ENCODE data around the gene PRKACG. TPM values are rescaled to one million over a fixed set of nuclear protein-coding genes. Genes with fewer than 3 reads are reported as not detected.

PRKACG gene
- total RNA-seq, 1 donor, result not detected

DNA sequence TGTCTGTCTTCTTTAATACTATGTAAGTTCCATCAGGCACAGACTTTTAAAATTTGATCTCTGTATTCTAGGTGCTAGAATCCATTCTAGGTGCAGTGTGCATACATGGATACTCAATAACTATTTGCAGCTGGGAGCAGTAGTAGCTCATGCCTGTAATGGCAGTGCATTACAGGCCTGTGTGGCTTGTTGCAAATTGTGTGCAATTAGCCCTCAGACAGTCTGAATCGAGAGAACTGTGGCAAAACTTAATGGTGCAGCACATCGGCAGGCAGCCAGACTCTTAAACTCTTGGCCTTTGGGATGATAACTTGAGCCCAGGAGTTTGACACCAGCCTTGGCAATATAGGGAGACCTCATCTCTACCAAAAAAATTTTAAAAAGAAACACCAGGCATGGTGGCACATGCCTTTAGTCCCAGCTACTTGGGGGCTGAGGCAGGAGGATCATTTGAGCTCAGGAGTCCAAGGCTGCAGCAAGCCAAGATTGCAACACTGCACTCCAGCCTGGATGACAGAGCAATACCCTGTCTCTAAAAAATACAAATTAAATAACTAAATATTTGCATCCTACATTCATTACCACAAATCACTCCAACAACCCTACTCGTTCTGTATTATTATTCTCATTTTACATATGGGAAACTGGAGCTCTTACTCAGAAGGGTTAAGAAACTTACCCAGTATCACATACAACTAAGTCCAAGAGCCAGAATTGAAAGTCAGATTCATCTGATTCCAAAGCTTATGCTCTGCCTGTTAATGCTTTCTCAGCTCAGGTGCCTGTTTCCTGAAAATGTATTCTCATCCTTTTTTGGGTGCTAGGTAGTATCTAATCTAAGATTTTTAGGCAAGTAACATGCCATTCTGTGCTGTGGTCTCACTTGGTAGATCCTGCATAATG is 30.1 kb downstream of the PRKACG start:
- no peak for DNase-seq (ENCODE audit: insufficient read length, low spot score, missing footprints)
- Histone ChIP-seq H3K4me2 (ENCODE audit: insufficient read depth, low read length) (no peak overlapping the region), H3K79me2 (ENCODE audit: insufficient read depth, low read length) (no peaks in the 10 kb centered on the region), H2AFZ (ENCODE audit: low read length) (no peak overlapping the region), H3K4me3 (ENCODE audit: insufficient read depth, low read length) (no peak overlapping the region), H3K9me3 (ENCODE audit: low read depth, low read length) (no peaks in the 10 kb centered on the region), H3K4me1 (ENCODE audit: insufficient read depth, low read length) (no peaks in the 10 kb centered on the region), H3K27me3 (ENCODE audit: insufficient read depth, low read length) (peaks cover 3% of the 10 kb centered on the region), H3K36me3 (ENCODE audit: insufficient read depth, low read length) (no peaks in the 10 kb centered on the region), H4K20me1 (ENCODE audit: insufficient read depth, low read length) (no peaks in the 10 kb centered on the region), H3K27ac (ENCODE audit: low read depth, low read length) (no peak overlapping the region)
- TF ChIP-seq CTCF (IDR thresholded peaks at IDR 0.05; ENCODE audit: extremely low read depth, low read depth, low read length), result no peak

- no peaks in the 10 kb centered on the region for H4K20me1 ChIP-seq (ENCODE audit: insufficient read depth, low read length)
- H3K9me3 ChIP-seq (ENCODE audit: low read depth, low read length), result no peaks in the 10 kb centered on the region
- no peak overlapping the region for H3K4me3 ChIP-seq (ENCODE audit: insufficient read depth, low read length)
- no peak for DNase-seq (ENCODE audit: insufficient read length, low spot score, missing footprints)
- H3K27ac ChIP-seq (ENCODE audit: low read depth, low read length), result no peak overlapping the region
- TF ChIP-seq CTCF (IDR thresholded peaks at IDR 0.05; ENCODE audit: extremely low read depth, low read depth, low read length), result no peak
- H3K79me2 ChIP-seq (ENCODE audit: insufficient read depth, low read length), result no peaks in the 10 kb centered on the region
- H3K27me3 ChIP-seq (ENCODE audit: insufficient read depth, low read length), result peaks cover 3% of the 10 kb centered on the region
- no peak overlapping the region for H3K4me2 ChIP-seq (ENCODE audit: insufficient read depth, low read length)
- H2AFZ ChIP-seq (ENCODE audit: low read length), result no peak overlapping the region
- no peaks in the 10 kb centered on the region for H3K36me3 ChIP-seq (ENCODE audit: insufficient read depth, low read length)
- no peaks in the 10 kb centered on the region for H3K4me1 ChIP-seq (ENCODE audit: insufficient read depth, low read length)
Measured at GRCh38 chr9:68983008-68983411, 30.9 kb downstream of the PRKACG start.

DNA sequence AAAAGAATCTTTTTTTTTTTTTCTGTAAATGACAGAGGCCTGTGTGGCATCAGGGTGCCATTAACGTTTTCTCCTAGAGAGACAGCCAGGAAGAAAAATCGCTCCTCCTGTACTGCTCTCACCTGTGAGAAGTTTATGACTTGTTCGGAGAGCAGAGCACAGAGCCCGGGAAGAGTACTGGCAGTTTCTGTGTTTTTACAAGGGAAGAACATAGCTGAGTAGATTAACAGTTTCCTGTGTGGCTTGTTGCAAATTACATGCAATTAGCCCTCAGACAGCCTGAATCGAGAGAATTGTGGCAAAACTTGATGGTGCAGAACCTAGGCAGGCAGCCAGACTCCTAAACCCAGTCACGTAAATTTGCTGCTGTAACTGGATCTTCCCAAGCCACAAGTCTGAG is 32.1 kb downstream of the PRKACG start:
- Histone ChIP-seq H3K4me2 (ENCODE audit: insufficient read depth, low read length) (no peak overlapping the region), H3K27ac (ENCODE audit: low read depth, low read length) (no peak overlapping the region), H2AFZ (ENCODE audit: low read length) (no peak overlapping the region), H3K27me3 (ENCODE audit: insufficient read depth, low read length) (peaks cover 3% of the 10 kb centered on the region), H4K20me1 (ENCODE audit: insufficient read depth, low read length) (no peaks in the 10 kb centered on the region), H3K36me3 (ENCODE audit: insufficient read depth, low read length) (no peaks in the 10 kb centered on the region), H3K79me2 (ENCODE audit: insufficient read depth, low read length) (no peaks in the 10 kb centered on the region), H3K4me1 (ENCODE audit: insufficient read depth, low read length) (no peaks in the 10 kb centered on the region), H3K9me3 (ENCODE audit: low read depth, low read length) (no peaks in the 10 kb centered on the region), H3K4me3 (ENCODE audit: insufficient read depth, low read length) (no peak overlapping the region)
- no peak for DNase-seq (ENCODE audit: insufficient read length, low spot score, missing footprints)
- TF ChIP-seq CTCF (IDR thresholded peaks at IDR 0.05; ENCODE audit: extremely low read depth, low read depth, low read length), result no peak

GRCh38 chr9:68980341-68980914 is 33.5 kb downstream of the PRKACG start:
- no peak for DNase-seq (ENCODE audit: insufficient read length, low spot score, missing footprints)
- no peak overlapping the region for H3K27ac ChIP-seq (ENCODE audit: low read depth, low read length)
- H3K4me1 ChIP-seq (ENCODE audit: insufficient read depth, low read length), result no peaks in the 10 kb centered on the region
- H3K4me2 ChIP-seq (ENCODE audit: insufficient read depth, low read length), result no peak overlapping the region
- H3K36me3 ChIP-seq (ENCODE audit: insufficient read depth, low read length), result no peaks in the 10 kb centered on the region
- H3K79me2 ChIP-seq (ENCODE audit: insufficient read depth, low read length), result no peaks in the 10 kb centered on the region
- no peak overlapping the region for H2AFZ ChIP-seq (ENCODE audit: low read length)
- H3K27me3 ChIP-seq (ENCODE audit: insufficient read depth, low read length), result peaks cover under 1% of the 10 kb centered on the region
- no peaks in the 10 kb centered on the region for H4K20me1 ChIP-seq (ENCODE audit: insufficient read depth, low read length)
- H3K9me3 ChIP-seq (ENCODE audit: low read depth, low read length), result no peaks in the 10 kb centered on the region
- no peak overlapping the region for H3K4me3 ChIP-seq (ENCODE audit: insufficient read depth, low read length)
- no peak for TF ChIP-seq CTCF (IDR thresholded peaks at IDR 0.05; ENCODE audit: extremely low read depth, low read depth, low read length)

All from osteoblast (primary cell).